CD4-positive, alpha-beta T cell treated with Interleukin-15 for 1 hour (primary cell): ENCODE data around the gene RPS6KA4.
A peak's percentile ranks its signal among the peaks of the same experiment; 100 is the strongest.

Experiments
- DNase-seq: peaks from one replicate; pipeline ENCODE4 v3.0.0-alpha.2; 2020

The RPS6KA4 gene

GRCh38 chr11:64327993-64328392, 31.0 kb upstream of the RPS6KA4 start:
- no peak for DNase-seq

GRCh38 chr11:64330888-64331287, 28.1 kb upstream of the RPS6KA4 start:
- no peak for DNase-seq

GRCh38 chr11:64331569-64332371, 27.2 kb upstream of the RPS6KA4 start:
- DNase-seq = peak; percentile 85

GRCh38 chr11:64333556-64333955, 25.4 kb upstream of the RPS6KA4 start:
- no peak for DNase-seq

- peak; percentile 77 for DNase-seq
Observed at GRCh38 chr11:64334764-64335735, 23.9 kb upstream of the RPS6KA4 start.

- no peak for DNase-seq
Observed at GRCh38 chr11:64337538-64338249, 21.3 kb upstream of the RPS6KA4 start.

- no peak for DNase-seq
Observed at GRCh38 chr11:64338716-64339115, 20.2 kb upstream of the RPS6KA4 start.

GRCh38 chr11:64339286-64339685, 19.7 kb upstream of the RPS6KA4 start:
- no peak for DNase-seq

GRCh38 chr11:64339754-64340408, 19.1 kb upstream of the RPS6KA4 start, which contains the start of gene CCDC88B:
Gene CCDC88B, plus strand, starts transcription at chr11:64340204. Its CDS starts 63 bp downstream, at chr11:64340267.
- peak; percentile 94 for DNase-seq

- DNase-seq = peak; percentile 77
Observed at GRCh38 chr11:64340671-64341335, 18.2 kb upstream of the RPS6KA4 start.

GRCh38 chr11:64341429-64341828, 17.5 kb upstream of the RPS6KA4 start:
- no peak for DNase-seq

- DNase-seq = peak; percentile 90
Observed at GRCh38 chr11:64341851-64342791, 16.8 kb upstream of the RPS6KA4 start.

- no peak for DNase-seq
Observed at GRCh38 chr11:64342869-64343745, 15.9 kb upstream of the RPS6KA4 start.

GRCh38 chr11:64343767-64344559, 15.0 kb upstream of the RPS6KA4 start:
- DNase-seq = no peak

GRCh38 chr11:64344787-64345186, 14.2 kb upstream of the RPS6KA4 start:
- DNase-seq = no peak

GRCh38 chr11:64347193-64347867, 11.6 kb upstream of the RPS6KA4 start:
- DNase-seq = no peak

GRCh38 chr11:64348383-64349024, 10.5 kb upstream of the RPS6KA4 start:
- DNase-seq = no peak

- no peak for DNase-seq
Observed at GRCh38 chr11:64349025-64349387, 10.0 kb upstream of the RPS6KA4 start.
